Measurements from ENCODE around the gene VPS72.

VPS72 gene

GRCh38 chr1:151144474-151145303 is 45.3 kb downstream of the VPS72 start:
- DNase-seq (ENCODE audit: low read depth): no peak

GRCh38 chr1:151143986-151144385 is 46.0 kb downstream of the VPS72 start:
- DNase-seq (ENCODE audit: low read depth): no peak

GRCh38 chr1:151143057-151143435 is 47.0 kb downstream of the VPS72 start:
- no peak for DNase-seq (ENCODE audit: low read depth)

- no peak for DNase-seq (ENCODE audit: low read depth)
These were observed 47.5 kb downstream of the VPS72 start for GRCh38 chr1:151142411-151143056.

- DNase-seq (ENCODE audit: low read depth): no peak
These were observed 52.2 kb downstream of the VPS72 start for GRCh38 chr1:151137789-151138188.

- no peak for DNase-seq (ENCODE audit: low read depth)
These were observed 54.3 kb downstream of the VPS72 start for GRCh38 chr1:151135433-151136385.

GRCh38 chr1:151134991-151135390 is 55.0 kb downstream of the VPS72 start:
- no peak for DNase-seq (ENCODE audit: low read depth)

- no peak for DNase-seq (ENCODE audit: low read depth)
These were observed 55.6 kb downstream of the VPS72 start for GRCh38 chr1:151134396-151134795.

GRCh38 chr1:151133018-151133806 is 56.8 kb downstream of the VPS72 start:
- DNase-seq (ENCODE audit: low read depth): no peak

- no peak for DNase-seq (ENCODE audit: low read depth)
These were observed 57.5 kb downstream of the VPS72 start for GRCh38 chr1:151132335-151133017.

GRCh38 chr1:151131701-151132334 is 58.2 kb downstream of the VPS72 start:
- no peak for DNase-seq (ENCODE audit: low read depth)

GRCh38 chr1:151130987-151131586 is 58.9 kb downstream of the VPS72 start:
- no peak for DNase-seq (ENCODE audit: low read depth)

- no peak for DNase-seq (ENCODE audit: low read depth)
These were observed 61.2 kb downstream of the VPS72 start for GRCh38 chr1:151128800-151129199.

All from HS-5 (cell line).